Cardiac muscle cell (in vitro differentiated cells and primary cell): ENCODE data around the gene CHRDL2. TPM values are rescaled to one million over a fixed set of nuclear protein-coding genes. Genes with fewer than 3 reads are reported as not detected.

Experiments
- DNase-seq, 2 donors: peaks; one replicate each; pipeline versions ENCODE4 v3.0.0 to v3.0.0-alpha.2; 2010 to 2017; ENCODE audit warnings: low read depth in 1 of 2, low spot score in 1 of 2
- H3K27ac ChIP-seq: fragments of 200-600 bp; sonication (generic); 2 replicates; pipeline ENCODE4 v1.5.1; 2016
- H3K27me3 ChIP-seq: fragments of 200-600 bp; sonication (generic); 2 replicates; pipeline ENCODE4 v1.6.0; 2016; ENCODE audit warnings: control low read depth
- H3K36me3 ChIP-seq: fragments of 200-600 bp; sonication (generic); 2 replicates; pipeline ENCODE4 v1.5.1; 2016; ENCODE audit warnings: control low read depth
- H3K4me1 ChIP-seq: fragments of 200-600 bp; sonication (generic); 2 replicates; pipeline ENCODE4 v1.8.1; 2017; ENCODE audit warnings: low read depth, mild to moderate bottlenecking, mixed run types
- H3K4me3 ChIP-seq: fragments of 200-600 bp; sonication (generic); 2 replicates; pipeline ENCODE4 v1.5.1; 2016; ENCODE audit warnings: mild to moderate bottlenecking
- H3K9me3 ChIP-seq: fragments of 200-600 bp; sonication (generic); 2 replicates; pipeline ENCODE4 v1.5.1; 2017; ENCODE audit warnings: low read depth, mild to moderate bottlenecking, control low read depth
- polyA plus RNA-seq: library from polyadenylated mRNA; unstranded; fragments of >200 nt; fragmentation: Nextera tagmentation; extraction: Ambion mirVana; gene quantifications from 2 replicates; pipeline ENCODE4 v1.2.1, GENCODE V29; 2016
- total RNA-seq: library from RNA; depleted of rRNA; stranded (reverse); fragments of >200 nt; gene quantifications from 2 replicates; pipeline ENCODE4 v1.2.3, GENCODE V29; 2016
- TF ChIP-seq, protein P1 (sequence below): IDR thresholded peaks from 2 replicates; pipeline ENCODE4 v1.5.1; 2012; ENCODE audit warnings: low read depth, mild to moderate bottlenecking, low read length

The CHRDL2 gene
- total and polyA plus RNA-seq, 2 experiments from 2014 or later: not detected

DNA sequence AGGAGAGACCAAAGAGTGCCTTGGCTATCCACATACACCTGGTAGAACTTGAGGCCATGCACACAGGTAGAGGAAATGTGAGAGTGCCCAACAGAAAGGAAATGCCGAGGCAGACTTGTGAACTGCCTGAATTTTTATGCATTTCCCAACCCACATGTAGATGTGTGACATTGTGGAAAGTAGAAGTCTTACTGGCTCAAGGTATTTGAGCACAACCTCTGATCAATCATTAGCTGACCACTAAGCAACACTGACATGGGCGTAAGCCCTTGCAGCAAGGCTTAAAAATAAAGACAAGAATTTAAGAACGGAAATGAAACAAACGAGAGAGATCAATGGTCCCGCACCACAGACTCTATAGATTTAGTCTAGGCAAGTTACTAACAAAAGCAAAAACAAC is 76.2 kb downstream of the CHRDL2 start:
- H3K4me3 ChIP-seq: no peak overlapping the region
- H3K27ac ChIP-seq: no peak overlapping the region
- TF ChIP-seq, protein P1, sequence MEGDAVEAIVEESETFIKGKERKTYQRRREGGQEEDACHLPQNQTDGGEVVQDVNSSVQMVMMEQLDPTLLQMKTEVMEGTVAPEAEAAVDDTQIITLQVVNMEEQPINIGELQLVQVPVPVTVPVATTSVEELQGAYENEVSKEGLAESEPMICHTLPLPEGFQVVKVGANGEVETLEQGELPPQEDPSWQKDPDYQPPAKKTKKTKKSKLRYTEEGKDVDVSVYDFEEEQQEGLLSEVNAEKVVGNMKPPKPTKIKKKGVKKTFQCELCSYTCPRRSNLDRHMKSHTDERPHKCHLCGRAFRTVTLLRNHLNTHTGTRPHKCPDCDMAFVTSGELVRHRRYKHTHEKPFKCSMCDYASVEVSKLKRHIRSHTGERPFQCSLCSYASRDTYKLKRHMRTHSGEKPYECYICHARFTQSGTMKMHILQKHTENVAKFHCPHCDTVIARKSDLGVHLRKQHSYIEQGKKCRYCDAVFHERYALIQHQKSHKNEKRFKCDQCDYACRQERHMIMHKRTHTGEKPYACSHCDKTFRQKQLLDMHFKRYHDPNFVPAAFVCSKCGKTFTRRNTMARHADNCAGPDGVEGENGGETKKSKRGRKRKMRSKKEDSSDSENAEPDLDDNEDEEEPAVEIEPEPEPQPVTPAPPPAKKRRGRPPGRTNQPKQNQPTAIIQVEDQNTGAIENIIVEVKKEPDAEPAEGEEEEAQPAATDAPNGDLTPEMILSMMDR: no peak
- no peaks in the 10 kb centered on the region for H3K4me1 ChIP-seq
- no peak for DNase-seq
- no peaks in the 10 kb centered on the region for H3K36me3 ChIP-seq
- H3K9me3 ChIP-seq: no peaks in the 10 kb centered on the region
- no peaks in the 10 kb centered on the region for H3K27me3 ChIP-seq

DNA sequence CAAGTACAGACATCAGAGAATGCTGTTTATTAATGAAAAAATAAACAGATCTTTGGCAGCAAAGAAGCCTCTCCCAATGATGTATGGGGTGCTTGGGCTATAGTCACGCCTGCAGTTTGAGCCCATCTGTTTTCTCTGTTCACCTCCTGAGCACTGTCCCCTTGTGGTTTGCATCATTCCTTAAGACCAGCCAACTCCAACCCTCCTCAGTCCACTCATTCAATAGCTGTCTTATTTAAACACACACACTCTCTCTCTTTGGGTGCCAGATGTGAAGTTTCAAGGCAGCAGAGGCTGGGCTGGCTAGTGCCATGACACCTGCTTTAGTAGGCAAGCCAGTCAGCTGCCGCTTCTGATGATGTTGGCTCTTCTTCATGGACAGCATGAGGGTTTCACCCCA is 80.7 kb downstream of the CHRDL2 start:
- no peak overlapping the region for H3K27ac ChIP-seq
- no peaks in the 10 kb centered on the region for H3K4me1 ChIP-seq
- H3K36me3 ChIP-seq: no peaks in the 10 kb centered on the region
- H3K4me3 ChIP-seq: no peak overlapping the region
- no peaks in the 10 kb centered on the region for H3K9me3 ChIP-seq
- peak in 1 of 2 donors; percentile 13 for DNase-seq
- H3K27me3 ChIP-seq: no peaks in the 10 kb centered on the region
- TF ChIP-seq, protein P1: no peak

GRCh38 chr11:74648894-74649293 is 82.3 kb downstream of the CHRDL2 start:
- no peaks in the 10 kb centered on the region for H3K36me3 ChIP-seq
- H3K4me1 ChIP-seq: no peaks in the 10 kb centered on the region
- H3K27ac ChIP-seq: no peak overlapping the region
- no peaks in the 10 kb centered on the region for H3K27me3 ChIP-seq
- no peaks in the 10 kb centered on the region for H3K9me3 ChIP-seq
- TF ChIP-seq, protein P1: no peak
- no peak overlapping the region for H3K4me3 ChIP-seq
- no peak for DNase-seq

- no peak for DNase-seq
- Histone ChIP-seq H3K9me3 (no peaks in the 10 kb centered on the region), H3K36me3 (no peaks in the 10 kb centered on the region), H3K27me3 (no peaks in the 10 kb centered on the region), H3K27ac (no peak overlapping the region), H3K4me3 (no peak overlapping the region), H3K4me1 (no peaks in the 10 kb centered on the region)
- TF ChIP-seq, protein P1: no peak
These were observed 83.4 kb downstream of the CHRDL2 start for GRCh38 chr11:74647831-74648230.

DNA sequence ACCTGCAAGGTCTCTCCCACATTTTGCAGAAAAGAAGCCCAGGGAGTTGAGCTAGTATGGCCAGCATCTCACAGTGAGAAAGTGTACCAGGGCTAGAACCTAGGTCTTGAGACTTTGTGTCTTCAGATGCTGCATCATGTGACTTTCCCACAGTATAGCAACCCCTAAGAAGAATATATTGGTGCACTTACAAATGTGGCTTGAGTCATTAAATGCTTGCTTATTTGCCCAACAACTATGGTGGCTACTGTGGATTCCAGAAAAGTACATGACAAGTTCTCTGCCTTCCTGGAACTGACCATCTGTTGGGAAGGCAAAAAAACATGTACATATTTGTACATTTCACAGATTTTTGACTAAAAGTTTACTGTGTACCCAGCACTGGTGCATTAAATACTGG is 83.8 kb downstream of the CHRDL2 start:
- Histone ChIP-seq H3K36me3 (no peaks in the 10 kb centered on the region), H3K27me3 (no peaks in the 10 kb centered on the region), H3K9me3 (no peaks in the 10 kb centered on the region), H3K4me1 (no peaks in the 10 kb centered on the region), H3K4me3 (no peak overlapping the region), H3K27ac (no peak overlapping the region)
- peak in 1 of 2 donors; percentile 2 for DNase-seq
- TF ChIP-seq, protein P1: no peak

DNA sequence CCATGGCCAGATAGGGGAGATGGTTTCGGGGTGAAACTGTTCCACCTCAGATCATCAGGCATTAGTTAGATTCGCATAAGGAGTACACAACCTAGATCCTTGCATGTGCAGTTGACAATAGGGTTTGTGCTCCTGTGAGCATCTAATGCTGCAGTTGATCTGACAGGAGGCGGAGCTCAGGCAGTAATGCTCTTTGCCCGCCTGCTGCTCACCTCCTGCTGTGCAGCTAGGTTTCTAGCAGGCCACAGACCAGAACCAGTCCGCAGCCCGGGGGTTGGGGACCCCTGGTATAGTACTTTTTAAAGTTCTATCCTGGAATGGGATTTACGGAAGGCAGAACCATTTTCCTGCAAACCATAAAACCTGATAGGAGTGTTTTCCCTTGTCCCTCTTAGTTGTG is 84.3 kb downstream of the CHRDL2 start:
- DNase-seq: no peak

More for the DNA sequence above, 84.3 kb downstream of the CHRDL2 start:
- Histone ChIP-seq H3K4me3 (no peak overlapping the region), H3K27ac (no peak overlapping the region), H3K36me3 (no peaks in the 10 kb centered on the region), H3K4me1 (no peaks in the 10 kb centered on the region), H3K9me3 (no peaks in the 10 kb centered on the region), H3K27me3 (no peaks in the 10 kb centered on the region)
- TF ChIP-seq, protein P1: no peak
